ENCODE measurements around the gene CHRNE. TPM values are rescaled to one million over a fixed set of nuclear protein-coding genes. Genes with fewer than 3 reads are reported as not detected.

Gene CHRNE
- total and polyA plus RNA-seq, 2 of the 13 experiments (the other 11 are each of a cell fraction or from before 2014, with no cell fraction given), result 0.53 to 0.59 TPM

DNA sequence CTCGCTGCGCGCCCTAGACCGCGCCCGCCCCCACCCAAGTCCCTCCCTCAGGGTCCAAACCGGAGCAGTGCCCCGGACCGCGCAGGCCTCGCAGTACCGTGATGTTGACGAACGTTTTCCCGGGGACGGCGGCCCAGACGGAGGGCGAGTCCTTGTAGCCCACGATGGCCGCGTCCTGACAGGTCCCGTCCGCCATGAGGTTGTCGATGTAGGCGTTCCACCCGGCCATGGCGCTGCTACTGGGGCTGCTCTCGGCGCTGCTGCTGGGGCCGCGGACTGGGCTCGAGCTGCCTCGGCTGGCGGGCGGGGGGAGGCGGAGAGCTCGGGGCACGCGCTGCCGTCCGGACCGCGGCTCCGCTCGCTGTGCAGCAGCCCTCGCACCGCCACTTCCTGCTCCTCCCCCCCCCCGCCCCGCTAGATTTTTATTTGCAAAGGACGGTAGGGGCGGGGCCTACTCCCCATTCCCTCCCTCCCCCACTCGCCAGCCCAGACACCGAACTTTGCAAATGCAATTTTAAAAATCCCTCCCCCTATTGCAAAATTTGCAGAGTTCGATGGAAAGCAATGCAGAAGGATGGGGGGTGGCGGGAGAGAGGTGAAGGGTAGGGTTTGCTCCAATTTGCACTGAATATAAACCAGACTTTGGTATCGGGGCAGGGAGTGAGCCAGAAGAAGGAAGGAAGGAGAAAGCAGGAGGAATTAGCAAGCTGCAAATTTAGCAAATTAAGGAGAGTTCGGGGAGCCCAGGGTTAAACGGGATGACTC, 45.5 kb upstream of the CHRNE start, which contains the start of gene PFN1 (continued):
- TF ChIP-seq, protein P1, sequence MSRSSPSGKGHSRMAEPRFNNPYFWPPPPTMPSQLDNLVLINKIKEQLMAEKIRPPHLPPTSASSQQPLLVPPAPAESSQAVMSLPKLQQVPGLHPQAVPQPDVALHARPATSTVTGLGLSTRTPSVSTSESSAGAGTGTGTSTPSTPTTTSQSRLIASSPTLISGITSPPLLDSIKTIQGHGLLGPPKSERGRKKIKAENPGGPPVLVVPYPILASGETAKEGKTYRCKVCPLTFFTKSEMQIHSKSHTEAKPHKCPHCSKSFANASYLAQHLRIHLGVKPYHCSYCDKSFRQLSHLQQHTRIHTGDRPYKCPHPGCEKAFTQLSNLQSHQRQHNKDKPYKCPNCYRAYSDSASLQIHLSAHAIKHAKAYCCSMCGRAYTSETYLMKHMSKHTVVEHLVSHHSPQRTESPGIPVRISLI (CRISPR knock-in tag; IDR thresholded peaks at IDR 0.05; ENCODE audit: borderline replicate concordance), result peak; percentile 46; the same call in 1 of the 2 replicates
- TF ChIP-seq ZNF292 (CRISPR knock-in tag; IDR thresholded peaks at IDR 0.05; ENCODE audit: borderline replicate concordance, low read depth) (no peak), NR3C1 (CRISPR knock-in tag; IDR thresholded peaks at IDR 0.05) (no peak), ZNF775 (CRISPR knock-in tag; IDR thresholded peaks at IDR 0.05; ENCODE audit: borderline replicate concordance) (0 out of 2 replicates have a peak, but pooled peaks have one; percentile 58), ZNF776 (CRISPR knock-in tag; IDR thresholded peaks at IDR 0.05) (peak; percentile 38; the same call in 1 of the 2 replicates), NFKB2 (CRISPR knock-in tag; IDR thresholded peaks at IDR 0.05; ENCODE audit: borderline replicate concordance) (peak; percentile 79), CCDC6 (CRISPR knock-in tag; IDR thresholded peaks at IDR 0.05) (peak; percentile 89), ZNF607 (CRISPR knock-in tag; IDR thresholded peaks at IDR 0.05; ENCODE audit: borderline replicate concordance) (peak; percentile 91), RXRB (CRISPR knock-in tag; IDR thresholded peaks at IDR 0.05; ENCODE audit: borderline replicate concordance) (no peak), ZKSCAN8 (CRISPR knock-in tag; IDR thresholded peaks at IDR 0.05; ENCODE audit: borderline replicate concordance) (no peak), ZNF766 (CRISPR knock-in tag; IDR thresholded peaks at IDR 0.05; ENCODE audit: borderline replicate concordance) (peak; percentile 65; the same call in 1 of the 2 replicates), PHF8 (CRISPR knock-in tag; IDR thresholded peaks at IDR 0.05) (peak; percentile 69), ZC3H13 (CRISPR knock-in tag; IDR thresholded peaks at IDR 0.05) (peak; percentile 97), POLR2A (IDR thresholded peaks at IDR 0.05; ENCODE audit: insufficient read depth in 1 of 2, low read depth in 2 of 2, low read length in 2 of 2) (peak; percentile 72 to 87; a peak in 3 of 4 replicates), HOXD1 (CRISPR knock-in tag; IDR thresholded peaks at IDR 0.05) (peak; percentile 75), ZNF234 (CRISPR knock-in tag; conservative IDR thresholded peaks at IDR 0.05) (0 out of 2 replicates have a peak, but pooled peaks have one; percentile 88), NCOA1 (CRISPR knock-in tag; IDR thresholded peaks at IDR 0.05) (no peak), NKX3-1 (CRISPR knock-in tag; IDR thresholded peaks at IDR 0.05) (0 out of 2 replicates have a peak, but pooled peaks have one; percentile 26), KDM2A (CRISPR knock-in tag; IDR thresholded peaks at IDR 0.05; ENCODE audit: borderline replicate concordance, low read depth) (peak; percentile 60), SP5 (CRISPR knock-in tag; IDR thresholded peaks at IDR 0.05; ENCODE audit: borderline replicate concordance, low read depth) (peak; percentile 83), ISL2 (CRISPR knock-in tag; IDR thresholded peaks at IDR 0.05) (peak; percentile 16; the same call in 1 of the 2 replicates)
- TF ChIP-seq, protein P2, sequence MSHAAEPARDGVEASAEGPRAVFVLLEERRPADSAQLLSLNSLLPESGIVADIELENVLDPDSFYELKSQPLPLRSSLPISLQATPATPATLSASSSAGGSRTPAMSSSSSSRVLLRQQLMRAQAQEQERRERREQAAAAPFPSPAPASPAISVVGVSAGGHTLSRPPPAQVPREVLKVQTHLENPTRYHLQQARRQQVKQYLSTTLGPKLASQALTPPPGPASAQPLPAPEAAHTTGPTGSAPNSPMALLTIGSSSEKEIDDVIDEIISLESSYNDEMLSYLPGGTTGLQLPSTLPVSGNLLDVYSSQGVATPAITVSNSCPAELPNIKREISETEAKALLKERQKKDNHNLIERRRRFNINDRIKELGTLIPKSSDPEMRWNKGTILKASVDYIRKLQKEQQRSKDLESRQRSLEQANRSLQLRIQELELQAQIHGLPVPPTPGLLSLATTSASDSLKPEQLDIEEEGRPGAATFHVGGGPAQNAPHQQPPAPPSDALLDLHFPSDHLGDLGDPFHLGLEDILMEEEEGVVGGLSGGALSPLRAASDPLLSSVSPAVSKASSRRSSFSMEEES (CRISPR knock-in tag; IDR thresholded peaks at IDR 0.05), result 0 out of 2 replicates have a peak, but pooled peaks have one; percentile 8
- TF ChIP-seq, protein P3, sequence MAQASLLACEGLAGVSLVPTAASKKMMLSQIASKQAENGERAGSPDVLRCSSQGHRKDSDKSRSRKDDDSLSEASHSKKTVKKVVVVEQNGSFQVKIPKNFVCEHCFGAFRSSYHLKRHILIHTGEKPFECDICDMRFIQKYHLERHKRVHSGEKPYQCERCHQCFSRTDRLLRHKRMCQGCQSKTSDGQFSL (CRISPR knock-in tag; IDR thresholded peaks at IDR 0.05), result peak; percentile 67; the same call in 1 of the 2 replicates
- TF ChIP-seq, protein P4, sequence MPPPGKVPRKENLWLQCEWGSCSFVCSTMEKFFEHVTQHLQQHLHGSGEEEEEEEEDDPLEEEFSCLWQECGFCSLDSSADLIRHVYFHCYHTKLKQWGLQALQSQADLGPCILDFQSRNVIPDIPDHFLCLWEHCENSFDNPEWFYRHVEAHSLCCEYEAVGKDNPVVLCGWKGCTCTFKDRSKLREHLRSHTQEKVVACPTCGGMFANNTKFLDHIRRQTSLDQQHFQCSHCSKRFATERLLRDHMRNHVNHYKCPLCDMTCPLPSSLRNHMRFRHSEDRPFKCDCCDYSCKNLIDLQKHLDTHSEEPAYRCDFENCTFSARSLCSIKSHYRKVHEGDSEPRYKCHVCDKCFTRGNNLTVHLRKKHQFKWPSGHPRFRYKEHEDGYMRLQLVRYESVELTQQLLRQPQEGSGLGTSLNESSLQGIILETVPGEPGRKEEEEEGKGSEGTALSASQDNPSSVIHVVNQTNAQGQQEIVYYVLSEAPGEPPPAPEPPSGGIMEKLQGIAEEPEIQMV (CRISPR knock-in tag; IDR thresholded peaks at IDR 0.05; ENCODE audit: low read depth), result peak; percentile 42; the same call in 1 of the 2 replicates
- TF ChIP-seq, protein P5, sequence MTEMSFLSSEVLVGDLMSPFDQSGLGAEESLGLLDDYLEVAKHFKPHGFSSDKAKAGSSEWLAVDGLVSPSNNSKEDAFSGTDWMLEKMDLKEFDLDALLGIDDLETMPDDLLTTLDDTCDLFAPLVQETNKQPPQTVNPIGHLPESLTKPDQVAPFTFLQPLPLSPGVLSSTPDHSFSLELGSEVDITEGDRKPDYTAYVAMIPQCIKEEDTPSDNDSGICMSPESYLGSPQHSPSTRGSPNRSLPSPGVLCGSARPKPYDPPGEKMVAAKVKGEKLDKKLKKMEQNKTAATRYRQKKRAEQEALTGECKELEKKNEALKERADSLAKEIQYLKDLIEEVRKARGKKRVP (CRISPR knock-in tag; IDR thresholded peaks at IDR 0.05), result peak in 1 of 2 experiments; percentile 7; a peak in 1 of 4 replicates
